Activated CD4-positive, alpha-beta T cell treated with anti-CD3 and anti-CD28 coated beads, Interleukin-2, amount 50 U/mL, for 48 hours (primary cell): Measurements from ENCODE around the gene ITGAV.
A peak's percentile ranks its signal among the peaks of the same experiment; 100 is the strongest.

Experiments used
- DNase-seq, 2 experiments: peaks; one replicate each; pipeline ENCODE4 v3.0.0-alpha.2; 2020

Gene ITGAV

GRCh38 chr2:186575856-186576255 is 14.0 kb upstream of the ITGAV start:
- DNase-seq = no peak

DNA sequence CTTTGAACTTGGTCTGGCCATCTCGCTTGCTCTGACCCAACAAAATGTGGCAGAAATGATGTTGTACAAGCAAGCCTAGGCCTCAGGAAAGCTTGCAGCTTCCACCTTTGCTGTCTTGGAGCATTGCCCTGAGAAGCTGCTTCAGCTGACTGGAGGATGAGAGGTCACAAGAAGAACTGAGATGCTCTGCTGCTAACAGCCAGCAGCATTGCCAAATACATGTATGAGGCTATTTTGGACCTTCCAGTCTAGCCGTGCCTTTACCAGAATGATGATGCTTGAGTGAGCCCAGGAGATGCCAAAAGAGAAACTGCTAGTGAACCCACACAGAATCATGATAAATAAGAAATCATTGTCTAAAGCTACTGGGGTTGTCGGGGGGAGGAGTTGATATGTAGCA is 13.2 kb upstream of the ITGAV start:
- no peak for DNase-seq

DNA sequence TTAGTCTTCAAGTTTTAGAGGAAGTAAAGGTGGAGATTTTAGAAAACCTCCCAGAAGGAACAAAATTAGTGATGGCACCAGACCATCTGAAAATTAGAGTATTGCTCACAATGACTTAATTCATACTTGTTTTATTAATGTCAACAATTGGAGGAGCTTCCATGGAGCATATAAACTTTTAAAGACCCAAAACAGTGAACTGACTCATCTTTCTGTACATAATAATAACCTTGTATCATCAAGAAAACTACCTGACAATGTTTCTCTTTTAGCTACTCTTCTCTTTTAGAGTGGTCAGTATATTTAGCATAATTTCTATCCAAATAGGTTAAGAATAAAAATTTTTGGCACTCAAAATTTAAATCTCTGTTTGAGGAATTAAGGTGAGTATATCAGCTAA is 7.2 kb upstream of the ITGAV start:
- no peak for DNase-seq

DNA sequence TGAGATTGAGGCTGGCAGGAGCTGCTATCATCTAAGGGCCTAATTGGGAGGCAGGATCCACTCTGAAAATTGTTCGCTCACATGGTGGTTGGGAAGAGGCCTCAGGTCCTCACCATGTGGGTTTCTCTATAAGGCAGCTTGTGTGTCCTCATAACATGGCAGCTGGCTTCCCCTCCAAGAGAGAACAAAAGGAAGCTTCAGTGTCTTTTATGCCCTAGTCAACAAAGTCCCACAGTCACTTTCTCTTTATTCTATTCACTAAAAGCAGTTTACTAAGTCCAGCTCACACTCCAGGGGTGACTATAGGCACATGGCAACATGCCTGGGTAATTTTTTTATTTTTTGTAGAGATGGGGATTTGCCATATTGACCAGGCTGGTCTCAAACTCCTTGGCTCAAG is 5.8 kb upstream of the ITGAV start:
- DNase-seq = no peak

- DNase-seq = no peak
Measured at GRCh38 chr2:186588421-186588820, 1.4 kb upstream of the ITGAV start.

GRCh38 chr2:186588940-186589611 is 780 bp upstream of the ITGAV start:
- no peak for DNase-seq

DNA sequence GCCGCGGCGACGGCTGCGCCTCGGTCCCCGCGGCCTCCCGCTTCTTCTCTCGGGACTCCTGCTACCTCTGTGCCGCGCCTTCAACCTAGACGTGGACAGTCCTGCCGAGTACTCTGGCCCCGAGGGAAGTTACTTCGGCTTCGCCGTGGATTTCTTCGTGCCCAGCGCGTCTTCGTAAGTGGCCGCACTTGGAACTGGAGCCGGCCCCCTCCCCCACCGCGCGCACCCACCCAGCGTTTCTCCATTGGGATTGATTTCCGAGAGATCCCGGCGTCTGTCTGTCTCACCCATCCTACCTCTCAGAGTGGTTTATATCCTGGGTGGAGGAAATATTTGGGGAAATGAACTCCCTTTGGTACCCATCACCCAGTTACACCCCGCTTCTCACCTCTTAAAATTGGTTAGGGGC is 498 bp downstream of the ITGAV start:
- DNase-seq = no peak

- peak; percentile 15 to 23 for DNase-seq
Measured at GRCh38 chr2:186590759-186591505, 1.1 kb downstream of the ITGAV start.

DNA sequence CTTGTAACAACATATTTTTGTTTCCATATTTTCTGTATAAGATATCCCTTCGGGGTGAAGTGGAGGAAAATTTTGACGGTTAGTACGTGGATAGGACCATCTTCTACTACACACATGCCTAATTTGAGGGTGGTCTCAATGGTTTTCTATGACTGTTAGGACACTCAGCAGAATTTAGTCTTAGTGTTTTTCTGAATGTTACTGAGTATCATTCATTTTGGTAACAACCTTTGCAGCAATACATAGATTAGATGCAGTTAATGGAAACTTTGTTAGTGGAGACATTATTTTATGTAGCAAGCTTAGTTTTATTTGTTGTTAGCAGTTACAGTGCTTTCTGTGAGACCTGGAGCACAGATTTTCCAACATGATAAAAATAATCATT is 1.6 kb downstream of the ITGAV start:
- DNase-seq = no peak

- no peak for DNase-seq
Measured at GRCh38 chr2:186592137-186592875, 2.5 kb downstream of the ITGAV start.

- DNase-seq = no peak
Measured at GRCh38 chr2:186593523-186593922, 3.7 kb downstream of the ITGAV start.

DNA sequence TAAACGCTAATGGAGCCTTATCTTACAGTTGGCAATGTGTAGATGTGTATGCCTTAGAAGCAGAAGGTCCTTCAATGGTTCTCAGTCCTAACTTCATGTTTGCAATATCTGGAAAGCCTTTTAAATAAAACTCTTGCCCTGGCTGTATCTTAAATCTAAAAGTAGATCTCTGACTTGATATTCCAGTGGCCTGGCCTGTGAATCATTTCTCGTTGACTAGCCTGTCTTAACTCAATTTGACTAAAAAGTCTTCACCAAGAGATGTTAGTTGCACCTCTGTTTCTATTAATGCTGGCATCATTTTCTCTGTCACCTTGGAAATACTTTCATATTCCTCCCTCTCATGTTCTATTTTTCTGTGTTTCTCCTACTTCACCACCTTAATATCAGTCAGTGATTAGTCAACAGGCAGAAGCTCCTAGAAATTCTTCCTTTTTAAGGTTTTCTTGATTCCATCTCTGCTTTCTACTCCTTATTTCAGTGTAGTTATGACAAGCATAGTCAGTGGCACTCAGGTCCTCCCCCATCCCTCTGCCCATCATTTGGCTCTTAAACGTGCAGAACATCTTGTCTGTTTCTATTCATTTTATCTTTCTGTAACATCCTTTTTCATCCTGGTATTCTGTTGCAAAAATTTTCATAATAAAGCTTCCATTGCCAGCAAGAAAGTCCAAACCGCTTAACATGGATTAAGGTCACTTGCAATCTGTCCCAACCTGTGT is 4.3 kb downstream of the ITGAV start:
- DNase-seq = no peak

GRCh38 chr2:186595219-186595618 is 5.4 kb downstream of the ITGAV start:
- DNase-seq = no peak

GRCh38 chr2:186599186-186599778 is 9.4 kb downstream of the ITGAV start:
- no peak for DNase-seq

- DNase-seq = no peak
Measured at GRCh38 chr2:186603286-186603685, 13.4 kb downstream of the ITGAV start.

DNA sequence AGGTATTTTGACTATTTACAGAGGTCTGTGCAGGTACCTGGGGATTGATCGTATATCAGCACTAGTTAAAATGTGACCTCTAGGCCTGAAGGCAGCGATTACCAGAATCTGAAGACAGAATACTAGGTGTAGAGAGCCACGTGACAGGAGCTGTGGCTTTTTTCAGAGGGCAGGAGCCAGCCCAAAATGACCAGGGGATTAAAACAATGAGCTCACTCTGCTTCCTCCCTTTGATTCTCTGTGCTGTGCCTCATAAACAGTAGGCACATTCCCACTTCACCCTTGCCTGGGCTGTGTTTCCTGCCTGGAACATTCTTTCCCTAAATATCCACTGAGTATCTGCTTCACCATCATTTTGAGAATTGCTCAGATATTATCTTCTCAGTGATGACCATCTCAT is 15.2 kb downstream of the ITGAV start:
- DNase-seq = no peak

DNA sequence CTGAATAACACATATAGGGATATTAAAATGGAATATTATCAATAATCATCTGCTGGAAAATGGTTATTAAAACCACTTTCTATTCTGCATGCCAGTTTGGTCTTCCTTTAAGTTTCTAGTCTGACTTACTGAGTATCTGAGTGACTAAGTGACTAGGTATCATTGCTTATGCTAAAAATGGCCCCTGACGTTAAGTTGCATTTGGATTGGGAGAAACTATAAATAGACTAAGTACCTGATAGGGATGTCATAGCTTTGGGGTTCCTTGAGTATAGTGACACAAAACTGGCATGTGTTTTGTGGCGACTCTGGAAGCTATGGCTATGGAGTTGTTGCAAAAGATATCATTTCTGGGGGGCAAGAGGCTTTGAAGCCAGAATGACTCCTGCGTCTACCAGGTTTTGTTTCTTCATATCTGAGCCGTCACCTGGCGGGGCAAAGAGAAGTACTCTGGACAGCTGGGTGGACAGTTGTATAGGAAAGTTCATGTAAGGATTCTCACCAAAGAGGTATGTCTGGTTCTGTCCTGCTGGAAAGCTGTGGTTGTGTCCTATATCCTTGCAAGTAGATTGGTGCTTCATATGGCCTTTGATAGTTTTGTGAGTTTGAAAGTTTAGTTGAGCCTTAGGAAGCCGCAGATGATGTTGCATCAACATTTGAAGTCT is 17.9 kb downstream of the ITGAV start:
- DNase-seq = no peak

- DNase-seq = no peak
Measured at GRCh38 chr2:186610785-186611184, 20.9 kb downstream of the ITGAV start.

- no peak for DNase-seq
Measured at GRCh38 chr2:186611526-186611925, 21.7 kb downstream of the ITGAV start.

- no peak for DNase-seq
Measured at GRCh38 chr2:186612026-186612425, 22.2 kb downstream of the ITGAV start.

- no peak for DNase-seq
Measured at GRCh38 chr2:186612555-186613440, 22.9 kb downstream of the ITGAV start.
